SK-N-SH (cell line): ENCODE results near the gene FNTB.

ENCODE experiments used
- REST ChIP-seq: IDR thresholded peaks from 2 replicates; pipeline ENCODE4 v1.6.1; 2012; ENCODE audit warnings: mild to moderate bottlenecking, low read depth, low read length, moderate library complexity
- TF ChIP-seq, protein P1 (sequence below): fragments of 200-600 bp; sonication (generic); IDR thresholded peaks from 2 replicates; pipeline ENCODE4 v1.6.1; 2017; ENCODE audit warnings: antibody characterized with exemption, mild to moderate bottlenecking, moderate library complexity

DNA sequence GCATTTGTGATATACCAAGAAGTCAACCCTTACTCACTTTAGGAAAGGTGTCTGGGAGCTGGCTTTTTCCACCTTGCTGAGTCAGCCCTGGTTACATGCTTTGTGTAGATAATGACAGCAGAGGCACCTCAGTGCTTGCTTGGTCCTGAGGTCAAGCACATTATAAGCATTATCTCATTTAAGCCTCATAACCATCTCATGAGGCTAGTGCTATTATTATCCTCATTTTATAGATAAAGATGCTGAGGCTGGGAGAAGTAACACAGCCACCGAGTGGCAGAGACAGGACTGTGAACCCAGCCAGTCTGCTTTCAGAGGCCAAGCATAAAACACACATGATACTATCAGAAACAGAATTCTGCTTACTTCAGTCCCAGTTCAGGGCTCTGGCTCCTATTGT, 86.2 kb downstream of the FNTB start:
- TF ChIP-seq, protein P1, sequence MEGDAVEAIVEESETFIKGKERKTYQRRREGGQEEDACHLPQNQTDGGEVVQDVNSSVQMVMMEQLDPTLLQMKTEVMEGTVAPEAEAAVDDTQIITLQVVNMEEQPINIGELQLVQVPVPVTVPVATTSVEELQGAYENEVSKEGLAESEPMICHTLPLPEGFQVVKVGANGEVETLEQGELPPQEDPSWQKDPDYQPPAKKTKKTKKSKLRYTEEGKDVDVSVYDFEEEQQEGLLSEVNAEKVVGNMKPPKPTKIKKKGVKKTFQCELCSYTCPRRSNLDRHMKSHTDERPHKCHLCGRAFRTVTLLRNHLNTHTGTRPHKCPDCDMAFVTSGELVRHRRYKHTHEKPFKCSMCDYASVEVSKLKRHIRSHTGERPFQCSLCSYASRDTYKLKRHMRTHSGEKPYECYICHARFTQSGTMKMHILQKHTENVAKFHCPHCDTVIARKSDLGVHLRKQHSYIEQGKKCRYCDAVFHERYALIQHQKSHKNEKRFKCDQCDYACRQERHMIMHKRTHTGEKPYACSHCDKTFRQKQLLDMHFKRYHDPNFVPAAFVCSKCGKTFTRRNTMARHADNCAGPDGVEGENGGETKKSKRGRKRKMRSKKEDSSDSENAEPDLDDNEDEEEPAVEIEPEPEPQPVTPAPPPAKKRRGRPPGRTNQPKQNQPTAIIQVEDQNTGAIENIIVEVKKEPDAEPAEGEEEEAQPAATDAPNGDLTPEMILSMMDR: no peak
- no peak for TF ChIP-seq REST
